Activated T-cell treated with anti-CD3 and anti-CD28 coated beads, Interleukin-2, amount 50 U/mL, for 72 hours (primary cell): ENCODE measurements around the gene CHAC1. TPM values are rescaled to one million over a fixed set of nuclear protein-coding genes. Genes with fewer than 3 reads are reported as not detected.
A peak's percentile ranks its signal among the peaks of the same experiment; 100 is the strongest.
"Not testable (repeated sequence)": the region's sequence is repeated elsewhere in the genome, so short reads cannot be mapped to it uniquely, and the experiment has no call there.

Experiments used
- ATAC-seq, 2 donors: fragments of 150-1000 bp; cut with Tn5 transposase; replicated peaks in 1 of 2; 2 replicates each; pipeline ENCODE4 v1.10.0; 2021; ENCODE audit warnings: moderate library complexity in 2 of 2, mild to moderate bottlenecking in 1 of 2
- DNase-seq, 2 donors: peaks; one replicate each; pipeline ENCODE4 v3.0.0; 2021 to 2022; ENCODE audit warnings: mixed read lengths in 1 of 2
- H3K27ac Mint-ChIP-seq: one replicate; pipeline ENCODE4 v1.8.0; 2022; ENCODE audit warnings: mild to moderate bottlenecking, moderate library complexity, mixed read lengths
- H3K27me3 Mint-ChIP-seq: one replicate; pipeline ENCODE4 v1.8.0; 2022; ENCODE audit warnings: low read depth, mixed read lengths
- H3K36me3 Mint-ChIP-seq, 2 donors: one replicate each; pipeline ENCODE4 v1.8.0; 2022; ENCODE audit warnings: mixed read lengths in 2 of 2, mild to moderate bottlenecking in 1 of 2; ENCODE audit not compliant: insufficient read depth in 2 of 2
- H3K4me1 Mint-ChIP-seq: one replicate; pipeline ENCODE4 v1.8.0; 2022; ENCODE audit warnings: low read depth, mixed read lengths
- H3K4me3 Mint-ChIP-seq, 2 donors: one replicate each; pipeline ENCODE4 v1.8.0; 2022; ENCODE audit warnings: mild to moderate bottlenecking in 2 of 2, mixed read lengths in 2 of 2, moderate library complexity in 2 of 2
- H3K9me3 Mint-ChIP-seq, 2 donors: one replicate each; pipeline ENCODE4 v1.8.0; 2022; ENCODE audit warnings: mixed read lengths in 2 of 2
- total RNA-seq, 2 donors: library from RNA; stranded (reverse); gene quantifications; one replicate each; pipeline ENCODE4 v1.2.3, GENCODE V29; 2022

The CHAC1 gene
- total RNA-seq, 2 donors from 2014 or later, result 77.8 to 83.0 TPM

DNA sequence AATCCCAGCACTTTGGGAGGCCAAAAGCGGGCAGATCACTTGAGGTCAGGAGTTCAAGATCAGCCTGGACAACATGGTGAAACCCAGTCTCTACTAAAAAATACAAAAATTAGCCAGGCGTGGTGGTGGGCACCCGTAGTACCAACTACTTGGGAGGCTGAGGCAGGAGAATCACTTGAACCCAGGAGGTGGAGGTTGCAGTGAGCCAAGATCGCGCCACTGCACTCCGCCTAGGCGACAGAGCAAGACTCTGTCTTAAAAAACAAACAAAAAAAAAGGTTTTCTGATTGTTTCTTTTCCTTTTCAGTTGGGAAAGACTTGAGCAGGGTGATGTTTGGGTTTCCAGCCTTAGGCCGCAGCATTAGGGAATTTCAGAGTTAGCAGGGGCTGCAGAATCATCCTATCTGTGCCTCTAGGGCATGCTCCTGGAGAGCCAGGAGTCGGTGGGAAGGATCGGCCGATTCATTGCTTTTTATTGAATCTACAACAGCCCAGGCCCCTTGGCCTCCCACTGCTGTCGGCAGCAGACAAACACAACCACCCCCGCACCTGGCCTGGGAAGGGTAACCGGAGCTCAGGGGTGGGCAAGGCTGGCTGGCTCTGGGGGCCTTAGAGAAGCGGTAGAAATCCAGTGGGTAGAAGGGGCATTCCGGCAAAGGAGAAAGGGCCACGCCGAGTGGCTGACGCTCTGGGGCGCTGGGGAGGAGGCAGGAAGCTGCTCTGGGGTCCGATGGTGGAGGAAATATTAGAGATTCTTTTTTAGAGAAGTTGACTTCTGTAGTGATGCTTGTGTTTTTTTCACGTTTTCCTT, 6.3 kb downstream of the CHAC1 start:
- peak overlapping the region in 1 of 2 donors; percentile 24 for H3K4me3 Mint-ChIP-seq
- peak overlapping the region; percentile 92 for H3K27ac Mint-ChIP-seq
- peaks cover 5 to 12% of the 10 kb centered on the region in 2 donors for H3K36me3 Mint-ChIP-seq
- ATAC-seq, result peak in 1 of 2 donors; percentile 1
- no peak for DNase-seq
- H3K27me3 Mint-ChIP-seq, result no peaks in the 10 kb centered on the region
- H3K4me1 Mint-ChIP-seq, result peaks cover 27% of the 10 kb centered on the region
- H3K9me3 Mint-ChIP-seq, result no peaks in the 10 kb centered on the region

DNA sequence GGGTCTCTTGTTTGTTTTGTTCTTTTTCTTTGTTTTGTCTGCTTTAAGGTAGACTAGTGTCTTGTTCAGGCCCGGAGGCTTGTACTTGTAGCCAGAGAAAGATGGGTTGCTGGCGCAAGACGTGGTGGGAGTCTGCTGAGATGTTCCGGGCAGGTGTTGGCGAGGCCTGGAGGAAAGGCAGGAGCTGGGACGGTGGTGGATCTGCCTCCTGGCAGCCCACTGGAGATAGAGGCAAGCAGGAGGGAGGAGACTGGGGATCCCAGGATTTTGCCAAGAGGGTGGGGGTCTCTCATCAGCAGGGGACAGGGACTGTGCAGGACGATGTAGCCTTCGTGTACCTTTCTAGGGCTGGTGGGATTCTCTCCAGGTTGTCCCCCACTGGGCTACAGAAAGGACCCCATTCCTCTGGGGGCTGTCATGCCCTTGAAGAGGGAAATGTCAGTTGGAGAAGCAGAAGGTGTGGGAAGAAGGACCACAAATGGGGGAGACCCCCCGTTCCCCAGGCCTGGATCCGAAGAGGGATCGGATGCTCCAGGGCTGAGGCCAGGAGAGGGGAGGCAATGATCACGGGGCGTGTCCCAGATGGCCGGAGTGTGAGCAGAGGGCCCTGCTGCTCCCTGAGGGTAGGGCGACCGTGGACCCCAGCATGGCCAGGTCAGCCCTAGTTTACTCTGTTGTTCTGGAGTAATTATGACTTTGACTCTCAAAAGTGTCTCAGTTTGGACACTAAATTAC, 7.0 kb downstream of the CHAC1 start:
- Mint-ChIP-seq H3K9me3 (no peaks in the 10 kb centered on the region), H3K27ac (peak overlapping the region; percentile 92)
- peak in 1 of 2 donors; percentile 9 for ATAC-seq

DNA sequence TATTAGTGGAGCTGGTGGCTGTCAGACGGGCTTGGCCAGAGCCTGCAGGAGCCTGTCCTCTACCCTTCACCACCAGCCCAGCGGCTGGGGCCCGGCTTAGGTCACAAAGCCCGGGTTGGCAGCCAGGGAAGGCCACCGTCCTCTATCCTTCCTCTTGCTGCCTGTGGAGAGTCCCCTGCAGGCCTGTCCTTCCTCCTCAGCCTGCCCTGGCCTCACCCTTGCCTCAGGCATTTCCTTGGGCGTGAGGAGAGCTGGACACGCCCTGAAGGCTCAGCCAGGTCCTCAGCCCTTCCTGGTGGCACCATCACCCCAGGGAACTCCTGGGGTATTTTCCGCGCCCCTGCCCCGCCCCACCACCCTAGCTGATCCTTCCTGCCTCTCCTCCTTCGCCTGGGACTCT, 7.7 kb downstream of the CHAC1 start:
- no peak for DNase-seq
- H3K36me3 Mint-ChIP-seq, result peaks cover 3 to 5% of the 10 kb centered on the region in 2 donors
- H3K4me1 Mint-ChIP-seq, result peaks cover 17% of the 10 kb centered on the region
- H3K4me3 Mint-ChIP-seq, result no peak overlapping the region
- ATAC-seq, result peak in 1 of 2 donors; percentile 9
- H3K27ac Mint-ChIP-seq, result peak overlapping the region; percentile 75
- no peaks in the 10 kb centered on the region for H3K27me3 Mint-ChIP-seq
- no peaks in the 10 kb centered on the region for H3K9me3 Mint-ChIP-seq

More for the DNA sequence above, 7.0 kb downstream of the CHAC1 start:
- DNase-seq, result no peak
- Mint-ChIP-seq H3K4me1 (peaks cover 21% of the 10 kb centered on the region), H3K36me3 (peaks cover 5 to 7% of the 10 kb centered on the region in 2 donors), H3K27me3 (no peaks in the 10 kb centered on the region), H3K4me3 (peak overlapping the region in 1 of 2 donors; percentile 24)

DNA sequence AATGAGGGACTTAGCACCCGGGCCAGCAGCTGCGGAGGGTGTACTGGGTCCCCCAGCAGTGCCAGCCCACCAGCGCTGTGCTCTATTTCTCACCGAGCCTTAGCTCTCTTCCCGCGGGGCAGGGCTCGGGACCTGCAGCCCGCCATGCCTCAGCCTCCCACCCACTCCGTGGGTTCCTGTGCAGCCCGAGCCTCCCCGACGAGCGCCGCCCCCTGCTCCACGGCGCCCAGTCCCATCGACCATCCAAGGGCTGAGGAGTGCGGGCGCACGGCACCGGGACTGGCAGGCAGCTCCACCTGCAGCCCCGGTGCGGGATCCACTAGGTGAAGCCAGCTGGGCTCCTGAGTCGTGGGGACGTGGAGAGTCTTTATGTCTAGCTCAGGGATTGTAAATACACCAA, 8.5 kb downstream of the CHAC1 start:
- H3K27ac Mint-ChIP-seq, ATAC-seq, H3K36me3 Mint-ChIP-seq, H3K4me1 Mint-ChIP-seq, H3K27me3 Mint-ChIP-seq, H3K4me3 Mint-ChIP-seq, DNase-seq, H3K9me3 Mint-ChIP-seq: not testable (repeated sequence)

DNA sequence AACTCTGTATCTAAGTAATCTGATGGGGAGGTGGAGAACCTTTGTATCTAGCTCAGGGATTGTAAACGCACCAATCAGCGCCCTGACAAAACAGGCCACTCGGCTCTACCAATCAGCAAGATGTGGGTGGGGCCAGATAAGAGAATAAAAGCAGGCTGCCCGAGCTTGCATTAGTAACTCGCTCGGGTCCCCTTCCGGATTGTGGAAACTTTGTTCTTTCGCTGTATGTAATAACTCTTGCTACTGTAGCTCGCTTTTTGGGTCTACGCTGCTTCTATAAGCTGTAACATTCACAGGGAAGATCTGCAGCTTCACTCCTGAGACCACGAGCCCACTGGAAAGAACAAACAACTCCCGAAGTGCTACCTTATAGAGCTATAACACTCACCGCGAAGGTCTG, 9.0 kb downstream of the CHAC1 start:
- H3K4me3 Mint-ChIP-seq, H3K4me1 Mint-ChIP-seq, H3K36me3 Mint-ChIP-seq, ATAC-seq, H3K27me3 Mint-ChIP-seq, DNase-seq, H3K27ac Mint-ChIP-seq, H3K9me3 Mint-ChIP-seq: not testable (repeated sequence)

DNA sequence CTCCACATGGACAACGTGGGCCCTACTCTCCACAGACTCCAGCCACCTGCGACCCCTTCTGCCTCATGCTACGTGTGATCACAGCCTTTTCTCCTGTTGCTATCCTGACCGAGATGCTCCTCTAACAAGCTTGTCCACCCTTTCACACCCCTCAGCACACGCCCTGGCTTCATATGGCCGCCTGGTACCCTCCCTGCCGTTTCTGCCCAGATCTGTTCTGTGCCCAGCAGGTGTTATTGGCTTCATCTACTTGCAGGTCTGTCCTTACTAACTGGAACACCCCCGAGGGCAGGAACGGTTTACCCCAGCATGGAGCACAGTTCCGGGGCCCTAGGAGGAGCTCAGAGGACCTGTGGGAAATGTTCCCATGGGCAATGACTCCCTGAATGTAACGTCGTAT, 9.9 kb downstream of the CHAC1 start:
- no peak overlapping the region for H3K4me3 Mint-ChIP-seq
- peaks cover 7% of the 10 kb centered on the region for H3K4me1 Mint-ChIP-seq
- H3K36me3 Mint-ChIP-seq, result no peaks in the 10 kb centered on the region
- H3K27me3 Mint-ChIP-seq, result no peaks in the 10 kb centered on the region
- no peak for ATAC-seq
- DNase-seq, result no peak
- no peak overlapping the region for H3K27ac Mint-ChIP-seq
- H3K9me3 Mint-ChIP-seq, result no peaks in the 10 kb centered on the region

DNA sequence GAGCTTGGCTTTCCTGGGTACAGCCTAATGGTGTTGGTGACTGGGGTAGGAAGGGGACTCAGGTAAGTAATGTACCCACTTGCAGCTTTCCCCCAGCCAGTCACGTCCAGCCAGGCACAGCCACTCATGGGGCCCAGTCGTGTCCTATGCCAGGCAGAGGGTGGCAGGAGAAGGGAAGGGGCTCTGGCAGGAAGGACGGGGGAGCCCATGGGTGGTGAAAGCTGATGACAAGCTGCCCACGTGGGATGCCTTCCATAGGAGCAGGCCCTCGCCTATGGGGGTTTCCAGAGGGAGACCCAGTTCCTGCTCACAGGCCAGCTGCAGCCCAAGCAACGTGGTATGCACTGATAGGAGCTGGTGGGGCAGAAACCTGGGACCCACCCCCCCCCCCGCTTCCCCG, 10.7 kb downstream of the CHAC1 start:
- Mint-ChIP-seq H3K4me3 (no peak overlapping the region), H3K36me3 (no peaks in the 10 kb centered on the region), H3K9me3 (no peaks in the 10 kb centered on the region), H3K27me3 (no peaks in the 10 kb centered on the region), H3K27ac (no peak overlapping the region), H3K4me1 (no peaks in the 10 kb centered on the region)
- ATAC-seq (no peak), DNase-seq (no peak)

DNA sequence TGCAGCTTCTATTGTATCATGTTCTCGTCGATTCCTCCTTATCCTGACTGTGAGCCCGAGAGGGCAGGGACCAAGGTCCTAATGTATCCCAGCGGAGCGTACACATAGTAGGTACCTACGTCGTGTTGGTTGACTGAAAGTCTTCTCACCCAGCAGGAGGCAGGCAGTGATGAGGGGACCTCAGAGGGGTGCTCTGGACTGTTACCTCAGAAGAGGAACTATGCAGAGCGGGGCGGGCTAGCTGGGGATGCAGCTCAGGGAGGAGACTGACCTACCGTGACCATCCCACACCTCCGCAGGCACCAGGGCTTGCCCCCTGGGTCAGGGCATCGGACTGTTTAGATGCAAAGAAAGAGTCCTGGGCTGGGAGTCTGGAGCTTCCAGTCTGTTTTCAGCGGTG, 11.4 kb downstream of the CHAC1 start:
- ATAC-seq (no peak), DNase-seq (no peak)
- Mint-ChIP-seq H3K9me3 (no peaks in the 10 kb centered on the region), H3K27ac (no peak overlapping the region), H3K4me3 (no peak overlapping the region), H3K27me3 (no peaks in the 10 kb centered on the region), H3K4me1 (no peaks in the 10 kb centered on the region), H3K36me3 (no peaks in the 10 kb centered on the region)

DNA sequence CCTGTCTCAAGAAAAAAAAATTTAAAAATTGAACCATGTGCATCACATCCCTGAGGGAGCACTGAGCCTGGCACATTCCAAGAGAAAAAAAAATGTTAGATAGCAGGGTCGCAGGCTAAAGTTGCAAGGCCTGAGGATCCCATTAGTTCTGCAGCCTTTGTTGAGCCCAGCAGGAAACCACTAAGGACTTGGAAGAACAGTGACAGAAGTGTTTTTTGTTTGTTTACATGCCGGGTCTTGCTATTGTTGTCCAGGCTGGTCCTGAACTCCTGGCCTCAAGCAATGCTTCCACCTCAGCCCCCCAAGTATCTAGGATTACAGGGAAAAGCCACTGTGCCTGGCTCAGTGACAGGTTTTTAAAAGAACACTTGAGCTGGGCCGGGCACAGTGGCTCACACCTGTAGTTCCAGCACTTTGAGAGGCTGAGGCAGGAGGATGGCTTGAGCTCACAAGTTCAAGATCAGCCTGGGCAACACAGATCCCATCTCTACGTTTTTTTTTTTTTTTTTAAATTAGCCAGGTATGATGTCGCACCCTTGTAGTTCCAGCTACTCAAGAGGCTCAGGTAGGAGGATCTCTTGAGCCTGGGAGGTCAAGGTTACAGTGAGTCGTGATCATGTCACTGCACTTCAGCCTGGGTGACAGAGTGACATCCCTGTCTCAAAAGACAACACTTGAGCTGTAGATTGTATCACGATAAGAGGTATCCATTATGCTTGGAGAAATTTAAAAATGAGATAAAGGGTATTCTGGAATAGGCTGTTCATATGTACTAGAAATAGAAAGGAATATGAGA, 15.2 kb downstream of the CHAC1 start:
- Mint-ChIP-seq H3K4me3 (no peak overlapping the region), H3K27me3 (no peaks in the 10 kb centered on the region), H3K4me1 (peaks cover 6% of the 10 kb centered on the region), H3K36me3 (no peaks in the 10 kb centered on the region), H3K27ac (no peak overlapping the region), H3K9me3 (no peaks in the 10 kb centered on the region)
- ATAC-seq (no peak), DNase-seq (no peak)

DNA sequence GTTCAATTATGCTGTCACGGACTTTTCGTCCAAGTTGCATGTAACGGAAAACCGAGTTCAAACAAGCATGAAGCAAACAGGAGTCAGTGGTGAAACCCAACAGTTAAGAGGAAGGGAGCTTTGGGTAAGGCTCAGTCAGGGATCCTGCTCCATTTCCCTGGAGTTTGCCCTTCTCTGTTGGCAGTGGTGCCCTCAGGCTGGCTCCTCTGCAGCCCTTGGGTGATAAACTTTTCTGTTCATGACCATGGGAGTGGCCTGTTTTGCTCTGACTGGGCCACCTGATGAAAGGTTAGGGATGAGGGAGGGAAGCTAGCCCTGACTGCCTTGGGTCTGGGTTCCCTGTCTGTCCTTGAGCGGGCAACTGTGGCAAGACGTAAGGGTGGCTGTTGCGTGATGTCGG, 16.1 kb downstream of the CHAC1 start:
- DNase-seq (no peak), ATAC-seq (peak in 1 of 2 donors; percentile 18)
- no peaks in the 10 kb centered on the region for H3K36me3 Mint-ChIP-seq
- H3K4me3 Mint-ChIP-seq, result no peak overlapping the region
- peaks cover 6% of the 10 kb centered on the region for H3K4me1 Mint-ChIP-seq
- no peaks in the 10 kb centered on the region for H3K27me3 Mint-ChIP-seq
- no peak overlapping the region for H3K27ac Mint-ChIP-seq
- no peaks in the 10 kb centered on the region for H3K9me3 Mint-ChIP-seq

DNA sequence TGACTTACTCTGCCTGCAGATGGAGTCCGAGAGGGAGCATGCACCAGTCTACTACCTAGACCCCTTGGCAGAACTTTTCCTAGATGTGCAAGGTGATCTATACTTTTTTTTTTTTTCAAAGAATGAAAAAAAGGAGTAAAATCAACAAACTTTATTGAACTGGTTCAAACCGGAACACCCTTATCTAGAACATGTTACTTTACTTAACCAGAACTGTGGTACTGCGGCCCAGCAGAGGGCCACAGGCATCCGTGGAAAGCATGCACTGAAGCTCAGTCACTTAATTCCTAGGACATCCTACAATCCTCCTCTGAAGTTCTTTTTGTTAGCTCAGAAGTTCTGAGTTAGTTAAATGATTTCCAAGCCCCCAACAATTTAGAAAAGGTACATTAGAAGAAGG, 21.6 kb downstream of the CHAC1 start:
- DNase-seq, result no peak
- H3K4me1 Mint-ChIP-seq, result peaks cover 6% of the 10 kb centered on the region
- H3K36me3 Mint-ChIP-seq, result peaks cover 2 to 6% of the 10 kb centered on the region in 2 donors
- no peaks in the 10 kb centered on the region for H3K27me3 Mint-ChIP-seq
- no peaks in the 10 kb centered on the region for H3K9me3 Mint-ChIP-seq
- ATAC-seq, result no peak
- no peak overlapping the region for H3K4me3 Mint-ChIP-seq
- H3K27ac Mint-ChIP-seq, result no peak overlapping the region

DNA sequence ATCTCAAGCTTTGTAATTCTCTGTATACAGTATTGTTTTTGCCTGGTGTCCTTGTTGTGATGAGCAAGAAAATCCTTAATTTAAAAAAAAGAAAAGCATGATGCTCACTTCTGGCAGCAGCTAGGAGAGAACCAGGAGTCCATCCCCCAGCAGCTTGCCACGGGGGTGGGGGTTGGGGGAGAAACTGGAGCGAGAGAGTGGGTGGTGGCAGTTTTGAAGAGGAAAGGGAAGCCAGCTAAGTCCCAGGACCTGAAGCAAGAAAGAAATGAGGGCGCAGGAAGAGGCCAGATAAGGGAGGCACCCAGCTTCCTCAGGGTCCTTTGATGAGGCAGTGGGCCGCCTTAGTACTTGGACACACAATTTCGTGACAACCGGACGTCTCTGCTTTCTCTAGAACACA, 23.5 kb downstream of the CHAC1 start:
- Mint-ChIP-seq H3K4me1 (peaks cover 5% of the 10 kb centered on the region), H3K27ac (peak overlapping the region; percentile 22)

DNA sequence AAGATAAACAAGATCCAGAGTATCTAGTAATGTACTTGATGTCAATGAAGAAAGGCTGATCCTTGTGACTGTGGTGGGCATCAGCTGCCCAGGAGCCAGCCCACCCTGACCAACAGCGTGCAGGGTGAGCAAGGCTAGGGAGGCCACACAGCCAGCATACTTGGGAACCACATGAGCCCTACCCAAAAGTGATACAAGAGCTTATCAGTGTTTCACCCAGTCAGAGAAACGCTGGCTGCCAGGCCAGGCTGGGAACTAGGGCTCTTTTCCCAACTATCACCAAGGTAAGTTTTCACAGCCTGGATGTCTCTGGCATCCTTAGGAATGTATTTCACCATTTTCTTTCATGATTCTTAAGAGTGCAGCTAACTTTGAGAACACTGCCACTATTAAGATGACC, 24.9 kb downstream of the CHAC1 start:
- Mint-ChIP-seq H3K27ac (no peak overlapping the region), H3K36me3 (peaks cover 4 to 11% of the 10 kb centered on the region in 2 donors), H3K9me3 (no peaks in the 10 kb centered on the region), H3K4me3 (no peak overlapping the region), H3K27me3 (no peaks in the 10 kb centered on the region), H3K4me1 (no peaks in the 10 kb centered on the region)
- no peak for ATAC-seq
- DNase-seq, result no peak

More for the DNA sequence above, 23.5 kb downstream of the CHAC1 start:
- H3K27me3 Mint-ChIP-seq, result no peaks in the 10 kb centered on the region
- no peaks in the 10 kb centered on the region for H3K9me3 Mint-ChIP-seq
- ATAC-seq (no peak), DNase-seq (no peak)
- no peak overlapping the region for H3K4me3 Mint-ChIP-seq
- H3K36me3 Mint-ChIP-seq, result peaks cover 4 to 10% of the 10 kb centered on the region in 2 donors
